AG04450 (cell line): Measurements from ENCODE around the gene ACBD6. TPM values are rescaled to one million over a fixed set of nuclear protein-coding genes. Genes with fewer than 3 reads are reported as not detected.

Experiments
- CTCF ChIA-PET: fragments of 300-600, 350-600 bp; formaldehyde crosslinking; extraction: SDS; loops from one replicate; lab custom pipeline; 2022; ENCODE audit warnings: antibody characterized with exemption, inconsistent platforms; lab: Charles Lee
- POLR2A ChIA-PET: fragments of 350-600 bp; formaldehyde crosslinking; extraction: SDS; loops from one replicate; lab custom pipeline; 2021; ENCODE audit warnings: antibody characterized with exemption, inconsistent platforms; lab: Yijun Ruan, JAX
- DNase-seq: peaks from one replicate; pipeline ENCODE4 v3.0.0-alpha.2; 2011; ENCODE audit warnings: low read depth, low spot score
- H3K27ac ChIP-seq: one replicate; pipeline ENCODE4 v1.5.1; 2012; ENCODE audit warnings: low read depth, low read length, control low read depth
- H3K27me3 ChIP-seq: one replicate; pipeline ENCODE4 v1.6.0; 2012; ENCODE audit warnings: low read length; ENCODE audit not compliant: control insufficient read depth, insufficient read depth
- H3K4me3 ChIP-seq: 2 replicates; pipeline ENCODE4 v1.5.1; 2011; ENCODE audit warnings: mild to moderate bottlenecking, low read depth, low read length, control low read depth
- H3K9me3 ChIP-seq: 2 replicates; pipeline ENCODE4 v1.5.1; 2012; ENCODE audit warnings: low read length; ENCODE audit not compliant: control insufficient read depth, insufficient read depth
- CTCF ChIP-seq: IDR thresholded peaks from 2 replicates; pipeline ENCODE4 v1.5.1; 2011; ENCODE audit warnings: low read depth, low read length, control low read depth, inconsistent platforms
- polyA plus RNA-seq: library from polyadenylated mRNA; depleted of rRNA; stranded (reverse); fragments of >200 nt; gene quantifications from 2 replicates; pipeline ENCODE4 v1.2.3, GENCODE V29; 2011

The ACBD6 gene
- polyA plus RNA-seq, 1 experiment: 87.6 TPM

- ChIA-PET CTCF (interaction anchor here (1.6 kb wide), 1 partner anchor 234 kb away, joined by 5 read pairs; no protein-coding TSS in a partner anchor), POLR2A (interaction anchor here (1.1 kb wide), 1 partner anchor 13 kb away, joined by 3 read pairs; no protein-coding TSS in a partner anchor)
- peaks cover 17% of the 10 kb centered on the region for H3K27me3 ChIP-seq
- no peak for DNase-seq
- no peak for TF ChIP-seq CTCF
- no peaks in the 10 kb centered on the region; the same call in 1 of the 2 replicates for H3K9me3 ChIP-seq
- H3K4me3 ChIP-seq: no peak overlapping the region
- H3K27ac ChIP-seq: no peak overlapping the region
These were observed 254.2 kb downstream of the ACBD6 start for GRCh38 chr1:180248176-180248575.

GRCh38 chr1:180247580-180247979 is 254.8 kb downstream of the ACBD6 start:
- Histone ChIP-seq H3K27ac (no peak overlapping the region), H3K4me3 (no peak overlapping the region), H3K27me3 (peaks cover 17% of the 10 kb centered on the region), H3K9me3 (no peaks in the 10 kb centered on the region; the same call in 1 of the 2 replicates)
- DNase-seq: no peak
- ChIA-PET CTCF (interaction anchor here (1.0 to 1.6 kb wide), 2 partner anchors 230 to 235 kb away, joined by 4 to 5 read pairs; no protein-coding TSS in a partner anchor), POLR2A (interaction anchor here (1.1 kb wide), 1 partner anchor 14 kb away, joined by 3 read pairs; no protein-coding TSS in a partner anchor)
- no peak for TF ChIP-seq CTCF

GRCh38 chr1:180247061-180247460 is 255.3 kb downstream of the ACBD6 start:
- Histone ChIP-seq H3K9me3 (no peaks in the 10 kb centered on the region; the same call in 1 of the 2 replicates), H3K27ac (no peak overlapping the region), H3K27me3 (peaks cover 20% of the 10 kb centered on the region), H3K4me3 (no peak overlapping the region)
- no peak for TF ChIP-seq CTCF
- CTCF ChIA-PET: interaction anchor here (1.0 to 1.1 kb wide), 2 partner anchors 15 to 231 kb away, joined by 3 to 4 read pairs; no protein-coding TSS in a partner anchor
- no peak for DNase-seq
- POLR2A ChIA-PET: interaction anchor here (1.1 kb wide), 1 partner anchor 14 kb away, joined by 3 read pairs; no protein-coding TSS in a partner anchor

GRCh38 chr1:180246579-180246978 is 255.8 kb downstream of the ACBD6 start:
- POLR2A ChIA-PET: no interaction called here
- no peak overlapping the region for H3K27ac ChIP-seq
- TF ChIP-seq CTCF: no peak
- CTCF ChIA-PET: interaction anchor here (1.1 kb wide), 1 partner anchor 15 kb away, joined by 3 read pairs; no protein-coding TSS in a partner anchor
- no peak for DNase-seq
- no peaks in the 10 kb centered on the region; the same call in 1 of the 2 replicates for H3K9me3 ChIP-seq
- no peak overlapping the region for H3K4me3 ChIP-seq
- H3K27me3 ChIP-seq: peaks cover 25% of the 10 kb centered on the region

- no peak for TF ChIP-seq CTCF
- Histone ChIP-seq H3K4me3 (no peak overlapping the region), H3K9me3 (no peaks in the 10 kb centered on the region; the same call in 1 of the 2 replicates), H3K27ac (no peak overlapping the region), H3K27me3 (peaks cover 42% of the 10 kb centered on the region)
- ChIA-PET POLR2A (no interaction called here), CTCF (interaction anchor here (1.3 to 1.5 kb wide), 2 partner anchors 8 to 233 kb away, joined by 4 to 6 read pairs; no protein-coding TSS in a partner anchor)
- DNase-seq: no peak
These were observed 257.5 kb downstream of the ACBD6 start for GRCh38 chr1:180244840-180245239.
